ENCODE data around the gene B4GALNT1.
"Not testable (repeated sequence)": the region's sequence is repeated elsewhere in the genome, so short reads cannot be mapped to it uniquely, and the experiment has no call there.

Gene B4GALNT1

DNA sequence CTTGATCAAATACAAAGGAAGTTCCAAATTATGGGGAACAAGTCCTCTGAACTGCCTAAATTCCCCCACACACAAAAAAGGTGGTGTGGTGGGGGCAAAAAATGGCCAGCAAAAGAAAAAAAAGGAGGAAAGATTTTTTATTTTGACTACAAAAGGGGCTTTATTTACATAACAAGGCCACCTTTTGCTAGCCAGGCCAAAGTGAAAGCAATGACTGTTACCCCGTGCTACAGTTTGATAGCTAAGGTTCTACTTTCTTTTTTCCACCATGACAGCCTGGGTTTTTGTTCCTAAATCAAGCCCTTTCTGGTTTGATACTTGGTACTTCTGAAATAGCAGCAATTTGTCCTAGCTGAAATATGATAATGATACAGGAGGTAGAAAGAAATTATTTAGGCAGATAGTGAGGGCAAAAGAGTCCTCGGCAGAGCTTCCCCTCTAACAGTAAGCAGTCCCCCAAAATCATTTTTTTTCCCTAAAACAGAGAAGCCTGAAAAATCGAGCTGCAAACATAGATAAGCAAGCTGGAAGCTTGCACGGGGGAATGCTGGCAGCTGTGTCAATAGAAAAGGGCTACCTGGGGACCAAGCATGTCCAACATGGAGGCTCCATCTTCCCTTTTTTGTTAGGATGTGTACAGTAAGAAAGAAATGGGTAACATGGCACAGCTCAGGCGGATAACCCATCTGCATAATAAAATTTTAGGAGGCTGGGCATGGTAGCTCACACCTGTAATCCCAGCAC is 8.9 kb upstream of the B4GALNT1 start:
- DNase-seq (ENCODE audit: low spot score): no peak
- CTCF ChIA-PET: interaction anchor here (0.6 to 1.1 kb wide), 3 partner anchors 9 to 69 kb away, joined by 4 read pairs; partner anchors contain the start of gene B4GALNT1
- H3K27ac ChIP-seq: no peak overlapping the region
- TF ChIP-seq, protein P1, sequence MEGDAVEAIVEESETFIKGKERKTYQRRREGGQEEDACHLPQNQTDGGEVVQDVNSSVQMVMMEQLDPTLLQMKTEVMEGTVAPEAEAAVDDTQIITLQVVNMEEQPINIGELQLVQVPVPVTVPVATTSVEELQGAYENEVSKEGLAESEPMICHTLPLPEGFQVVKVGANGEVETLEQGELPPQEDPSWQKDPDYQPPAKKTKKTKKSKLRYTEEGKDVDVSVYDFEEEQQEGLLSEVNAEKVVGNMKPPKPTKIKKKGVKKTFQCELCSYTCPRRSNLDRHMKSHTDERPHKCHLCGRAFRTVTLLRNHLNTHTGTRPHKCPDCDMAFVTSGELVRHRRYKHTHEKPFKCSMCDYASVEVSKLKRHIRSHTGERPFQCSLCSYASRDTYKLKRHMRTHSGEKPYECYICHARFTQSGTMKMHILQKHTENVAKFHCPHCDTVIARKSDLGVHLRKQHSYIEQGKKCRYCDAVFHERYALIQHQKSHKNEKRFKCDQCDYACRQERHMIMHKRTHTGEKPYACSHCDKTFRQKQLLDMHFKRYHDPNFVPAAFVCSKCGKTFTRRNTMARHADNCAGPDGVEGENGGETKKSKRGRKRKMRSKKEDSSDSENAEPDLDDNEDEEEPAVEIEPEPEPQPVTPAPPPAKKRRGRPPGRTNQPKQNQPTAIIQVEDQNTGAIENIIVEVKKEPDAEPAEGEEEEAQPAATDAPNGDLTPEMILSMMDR (conservative IDR thresholded peaks at IDR 0.05; ENCODE audit: low read depth): no peak
- POLR2A ChIA-PET (ENCODE audit: low non-redundant PET): no interaction called here

DNA sequence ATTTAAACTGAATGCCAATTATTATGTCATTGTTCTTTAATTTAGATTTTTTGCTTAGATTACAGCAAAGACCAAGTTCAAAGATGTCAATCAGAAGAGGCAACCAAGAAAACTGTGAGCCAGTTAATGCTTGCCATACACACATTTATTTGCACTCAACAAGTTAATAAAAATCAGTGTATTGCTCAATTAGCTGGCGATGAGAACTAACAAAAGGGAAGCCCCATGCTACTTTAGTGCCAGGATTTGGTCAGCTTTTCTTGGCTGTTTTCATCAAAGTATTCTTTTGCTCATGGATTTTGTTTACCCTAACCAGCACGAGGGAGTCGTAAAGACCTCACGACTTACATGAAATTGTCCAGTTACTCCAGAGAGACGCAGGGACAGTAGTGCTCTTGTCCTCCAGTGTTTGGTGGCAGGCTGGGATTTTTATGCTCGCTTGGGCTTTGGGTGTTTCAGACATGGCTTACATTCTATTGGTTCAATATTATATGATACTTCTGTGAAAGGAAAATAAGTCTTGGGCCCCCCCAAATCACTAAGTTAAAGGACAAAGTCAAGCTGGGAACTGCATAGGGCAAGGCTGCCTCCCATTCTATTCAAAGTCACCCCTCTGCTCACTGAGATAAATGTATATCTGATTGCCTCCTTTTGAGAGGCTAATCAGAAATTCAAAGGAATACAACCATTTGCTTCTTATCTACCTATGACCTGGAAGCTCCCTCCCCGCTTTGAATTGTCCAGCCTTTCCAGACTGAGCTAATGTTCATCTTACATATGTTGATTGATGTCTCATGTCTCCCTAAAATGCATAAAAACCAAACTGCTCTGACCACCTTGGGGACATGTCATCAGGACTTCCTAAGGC is 7.4 kb upstream of the B4GALNT1 start:
- ChIA-PET POLR2A (ENCODE audit: low non-redundant PET) (no interaction called here), CTCF (interaction anchor here (0.6 to 1.2 kb wide), 2 partner anchors 16 to 57 kb away, joined by 3 to 5 read pairs; no protein-coding TSS in a partner anchor)
- H3K27ac ChIP-seq: no peak overlapping the region
- no peak for DNase-seq (ENCODE audit: low spot score)
- TF ChIP-seq, protein P1 (conservative IDR thresholded peaks at IDR 0.05; ENCODE audit: low read depth): no peak

DNA sequence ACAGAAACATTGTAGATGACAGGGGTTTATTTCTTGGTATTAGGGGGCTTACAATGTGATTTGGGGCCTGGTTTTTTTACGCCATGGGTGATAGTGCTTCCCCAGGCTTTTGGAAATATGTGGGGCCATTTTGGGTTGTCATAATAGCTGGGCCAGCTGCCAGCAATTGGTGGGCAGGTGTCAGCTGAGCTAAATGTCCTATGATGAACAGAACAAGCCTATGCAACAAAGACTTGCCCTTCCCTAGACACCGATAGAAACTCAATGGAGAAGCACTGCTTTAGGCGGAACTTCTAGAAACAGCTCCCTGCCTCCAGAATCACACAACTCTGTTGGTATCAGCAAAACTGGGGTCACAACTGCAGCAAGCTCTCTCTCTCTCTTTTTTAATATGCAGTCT is 5.1 kb upstream of the B4GALNT1 start:
- POLR2A ChIA-PET (ENCODE audit: low non-redundant PET): no interaction called here
- TF ChIP-seq, protein P1 (conservative IDR thresholded peaks at IDR 0.05; ENCODE audit: low read depth): no peak
- H3K27ac ChIP-seq: no peak overlapping the region
- CTCF ChIA-PET: interaction anchor here (0.6 to 1.9 kb wide), 3 partner anchors 18 to 1315 kb away, joined by 3 to 6 read pairs (median 5); no protein-coding TSS in a partner anchor
- DNase-seq (ENCODE audit: low spot score): no peak

DNA sequence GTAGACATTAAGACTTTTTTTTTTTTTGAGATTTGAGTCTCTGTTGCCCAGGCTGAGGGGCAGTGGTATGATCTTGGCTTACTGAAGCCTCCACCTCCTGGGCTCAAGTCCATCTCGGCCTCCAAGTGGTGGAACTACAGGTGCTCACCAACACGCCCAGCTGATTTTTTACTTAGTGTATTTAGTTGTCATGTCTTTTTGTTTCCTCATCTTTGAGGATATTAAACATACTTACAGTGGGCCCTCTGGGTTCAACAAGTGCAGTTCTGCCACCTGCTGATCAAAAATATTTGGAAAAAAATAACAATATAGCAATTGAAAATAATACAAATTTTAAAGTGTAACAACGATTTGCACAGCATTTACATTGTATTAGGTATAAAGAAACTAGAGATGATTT is 4.4 kb upstream of the B4GALNT1 start:
- CTCF ChIA-PET: interaction anchor here (0.7 to 1.9 kb wide), 4 partner anchors 17 to 62 kb away, joined by 3 to 6 read pairs (median 4); no protein-coding TSS in a partner anchor
- no peak for DNase-seq (ENCODE audit: low spot score)
- H3K27ac ChIP-seq: no peak overlapping the region
- TF ChIP-seq, protein P1 (conservative IDR thresholded peaks at IDR 0.05; ENCODE audit: low read depth): no peak
- POLR2A ChIA-PET (ENCODE audit: low non-redundant PET): no interaction called here

DNA sequence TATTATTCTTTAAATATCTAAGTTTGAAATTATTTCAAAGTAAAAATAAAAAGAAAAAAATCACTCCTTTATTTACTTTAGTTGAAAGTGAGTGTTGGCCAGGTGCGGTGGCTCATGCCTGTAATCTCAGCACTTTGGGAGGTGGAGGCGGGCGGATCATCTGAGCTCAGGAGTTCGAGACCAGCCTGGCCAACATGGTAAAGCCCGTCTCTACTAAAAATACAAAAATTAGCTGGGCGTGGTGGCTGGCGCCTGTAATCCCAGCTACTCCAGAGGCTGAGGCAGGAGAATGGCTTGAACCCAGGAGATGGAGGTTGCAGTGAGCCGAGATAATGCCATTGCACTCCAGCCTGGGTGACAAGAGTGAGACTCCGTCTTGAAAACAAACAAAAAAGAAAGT is 3.7 kb upstream of the B4GALNT1 start:
- CTCF ChIA-PET: interaction anchor here (0.7 to 1.9 kb wide), 3 partner anchors 16 to 62 kb away, joined by 3 to 6 read pairs (median 3); no protein-coding TSS in a partner anchor
- H3K27ac ChIP-seq; POLR2A ChIA-PET (ENCODE audit: low non-redundant PET); DNase-seq (ENCODE audit: low spot score): not testable (repeated sequence)

DNA sequence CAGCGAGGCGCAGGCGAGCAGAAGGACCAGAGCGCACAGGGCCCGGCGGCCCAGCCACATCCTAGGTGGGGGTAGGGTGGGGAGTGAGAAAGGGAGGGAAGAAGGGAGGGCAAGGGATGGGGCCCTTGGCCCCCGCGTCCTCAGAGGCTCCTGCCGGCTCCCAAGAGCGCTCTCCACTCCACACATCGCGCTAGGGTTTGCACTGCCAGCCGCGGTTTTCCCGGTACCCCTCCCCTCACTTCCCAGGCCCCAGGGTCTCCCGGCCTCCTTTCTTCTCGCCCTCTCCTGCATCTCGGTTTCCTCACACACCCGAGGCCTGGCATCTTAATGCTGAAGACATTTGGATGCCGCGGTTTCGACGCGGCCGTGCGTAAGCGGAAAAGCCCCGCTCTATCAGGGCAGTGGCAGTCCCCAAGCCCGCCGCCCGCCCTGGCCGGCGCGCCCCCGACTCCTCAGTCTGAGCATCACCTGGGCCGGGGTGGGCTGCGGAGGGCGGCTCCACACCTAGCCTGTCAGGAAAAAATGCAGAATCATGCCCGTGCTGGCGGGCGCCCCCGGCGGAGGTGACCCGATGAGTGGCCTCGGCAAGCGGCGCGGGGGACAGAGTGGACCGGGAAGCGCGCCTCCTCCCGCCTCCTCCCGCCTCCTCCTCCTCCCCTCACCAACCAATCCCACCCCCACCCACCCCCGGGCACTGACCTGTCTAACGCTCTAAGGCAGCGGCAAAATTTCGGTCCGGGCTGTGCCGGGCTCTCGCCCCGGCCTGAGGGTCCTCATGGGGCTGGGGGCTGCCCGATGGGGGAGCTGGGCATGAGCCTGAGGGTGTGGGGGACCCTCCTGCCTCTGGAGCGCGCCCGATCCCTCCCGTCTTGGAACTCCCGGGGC is 686 bp downstream of the B4GALNT1 start:
- ChIA-PET POLR2A (ENCODE audit: low non-redundant PET) (no interaction called here), CTCF (interaction anchor here (0.5 to 4.0 kb wide), 29 partner anchors 8 to 1689 kb away, joined by 3 to 17 read pairs (median 4); no protein-coding TSS in a partner anchor)
- TF ChIP-seq, protein P1 (conservative IDR thresholded peaks at IDR 0.05; ENCODE audit: low read depth): no peak
- no peak for DNase-seq (ENCODE audit: low spot score)
- H3K27ac ChIP-seq: peak overlapping the region; percentile 44
